K562 (cell line): Measurements from ENCODE around the gene TGFB2. TPM values are rescaled to one million over a fixed set of nuclear protein-coding genes. Genes with fewer than 3 reads are reported as not detected.
A peak's percentile ranks its signal among the peaks of the same experiment; 100 is the strongest.

ENCODE experiments used
- CBX8 ChIP-seq: fragments of 200-600 bp; sonication (generic); IDR thresholded peaks from 2 replicates; pipeline ENCODE4 v1.6.1; 2012; ENCODE audit warnings: borderline replicate concordance, mixed run types, low read depth, mild to moderate bottlenecking, moderate library complexity, mixed read lengths, low read length, control low read depth, inconsistent platforms; ENCODE audit not compliant: poor library complexity, severe bottlenecking; ENCODE audit errors: extremely low read depth
- DDX20 ChIP-seq: fragments of 450-650 bp; IDR thresholded peaks from 2 replicates; pipeline ENCODE4 v1.6.1; 2016; ENCODE audit warnings: missing genetic modification characterization, low read depth, mild to moderate bottlenecking, missing compliant biosample characterization, moderate library complexity
- EP300 ChIP-seq: IDR thresholded peaks from 2 replicates; pipeline ENCODE4 v1.6.1; 2012; ENCODE audit warnings: low read length, improper control_type of control experiment
- EP400 ChIP-seq: fragments of 450-650 bp; IDR thresholded peaks from 2 replicates; pipeline ENCODE4 v1.6.1; 2017; ENCODE audit warnings: antibody characterized with exemption, mild to moderate bottlenecking, moderate library complexity
- FOXK1 ChIP-seq: sonication (generic); formaldehyde crosslinking; IDR thresholded peaks from 2 replicates; pipeline ENCODE4 v1.8.0; 2022; ENCODE audit warnings: missing genetic modification reagents, mild to moderate bottlenecking, borderline replicate concordance
- GTF2B ChIP-seq: IDR thresholded peaks from 2 replicates; pipeline ENCODE4 v1.6.1; 2011; ENCODE audit not compliant: insufficient read length; ENCODE audit errors: extremely low read depth
- HOMEZ ChIP-seq: fragments of 250-450 bp; sonication (Bioruptor Pico); IDR thresholded peaks from 2 replicates; pipeline ENCODE4 v1.4.0; 2020; ENCODE audit warnings: mild to moderate bottlenecking, moderate library complexity
- IRF1 ChIP-seq: sonication (generic); formaldehyde crosslinking; IDR thresholded peaks from 2 replicates; pipeline ENCODE4 v1.8.0; 2022; ENCODE audit warnings: missing genetic modification reagents, mild to moderate bottlenecking, borderline replicate concordance
- JUND ChIP-seq, 2 experiments: IDR thresholded peaks; 2 replicates in 1 of 2; 3 replicates in 1 of 2; pipeline ENCODE4 v1.6.1; 2011; ENCODE audit warnings: borderline replicate concordance in 2 of 2, low read depth in 2 of 2, low read length in 2 of 2, improper control_type of control experiment in 1 of 2, missing biosample characterization in 1 of 2, missing genetic modification characterization in 1 of 2, missing genetic modification reagents in 1 of 2
- NFIC ChIP-seq: fragments of 450-650 bp; IDR thresholded peaks from 2 replicates; pipeline ENCODE4 v1.6.1; 2017; ENCODE audit warnings: mild to moderate bottlenecking, inconsistent platforms
- NR2C1 ChIP-seq, 2 experiments: fragments of 450-650 bp; IDR thresholded peaks; 2 replicates each; pipeline ENCODE4 v1.6.1; 2017; ENCODE audit warnings: mild to moderate bottlenecking in 2 of 2, antibody characterized with exemption in 1 of 2, inconsistent platforms in 1 of 2, missing compliant biosample characterization in 1 of 2, missing genetic modification characterization in 1 of 2
- PPARD ChIP-seq: fragments of 250-450 bp; sonication (Bioruptor Pico); IDR thresholded peaks from 2 replicates; pipeline ENCODE4 v1.8.0; 2022; ENCODE audit warnings: inconsistent platforms, mild to moderate bottlenecking, moderate library complexity
- SAFB ChIP-seq: fragments of 200-400 bp; formaldehyde crosslinking; IDR thresholded peaks from 2 replicates; pipeline ENCODE4 v1.6.1; 2017; ENCODE audit warnings: low read depth, low read length, borderline replicate concordance
- SNRNP70 ChIP-seq: fragments of 200-400 bp; formaldehyde crosslinking; optimal IDR thresholded peaks from 2 replicates; pipeline ENCODE3; 2017; ENCODE audit warnings: low read depth, low read length
- VEZF1 ChIP-seq: fragments of 200-800 bp; sonication (Bioruptor generic); IDR thresholded peaks from 2 replicates; pipeline ENCODE4 v1.6.1; 2017; ENCODE audit warnings: missing genetic modification characterization, missing compliant biosample characterization
- ZNF584 ChIP-seq: fragments of 200-800 bp; sonication (Bioruptor generic); IDR thresholded peaks from 2 replicates; pipeline ENCODE4 v1.6.1; 2016; ENCODE audit warnings: low read depth, mild to moderate bottlenecking, missing genetic modification characterization, missing compliant biosample characterization
- polyA plus RNA-seq, 8 experiments: library from polyadenylated mRNA; depleted of rRNA in 4 of 8; stranded (reverse) in 5 of 8; unstranded in 3 of 8; fragments of >200 nt; fragmentation: Nextera tagmentation in 2 of 8; fragmentation: Illumina TruSeq in 1 of 8; extraction: Ambion mirVana in 2 of 8; extraction: Trizol in 1 of 8; gene quantifications; 2 replicates each; pipeline versions ENCODE4 v1.2.1 to v1.2.3, GENCODE V29; 2011 to 2014; ENCODE audit warnings: inconsistent platforms in 1 of 8, missing spikeins in 1 of 8
- total RNA-seq, 7 experiments: library from RNA; depleted of rRNA in 6 of 7; stranded (reverse); fragments of >200 nt in 6 of 7; fragmentation: Illumina TruSeq in 2 of 7; extraction: Trizol in 2 of 7; gene quantifications; 2 replicates each; pipeline versions ENCODE4 v1.2.1 to v1.2.3, GENCODE V29; 2011 to 2021; ENCODE audit warnings: low replicate concordance in 1 of 7

Gene TGFB2
- total and polyA plus RNA-seq, 9 of the 15 experiments (the other 6 are each of a cell fraction or from before 2014, with no cell fraction given): 0.03 to 0.41 (median 0.11) TPM; not detected in 3

GRCh38 chr1:218377143-218377660, 32.1 kb downstream of the TGFB2 start (continued):
- TF ChIP-seq NR2C1 (IDR thresholded peaks at IDR 0.05) (no peak), NR2C1 (tag; IDR thresholded peaks at IDR 0.05) (no peak), EP400 (no peak), NFIC (no peak), DDX20 (tag) (no peak), EP300 (no peak), ZNF584 (CRISPR knock-in tag) (no peak), PPARD (no peak), HOMEZ (CRISPR knock-in tag) (no peak), FOXK1 (CRISPR knock-in tag) (no peak), SNRNP70 (no peak), VEZF1 (CRISPR knock-in tag) (peak; percentile 17; the same call in 1 of the 2 replicates), GTF2B (no peak), CBX8 (no peak), IRF1 (CRISPR knock-in tag) (no peak), SAFB (no peak), JUND (IDR thresholded peaks at IDR 0.05; ENCODE audit: borderline replicate concordance, low read depth, low read length) (peak; percentile 61; the same call in 1 of the 2 replicates), JUND (tag; IDR thresholded peaks at IDR 0.05; ENCODE audit: borderline replicate concordance, low read depth, low read length) (0 out of 3 replicates have a peak, but pooled peaks have one; percentile 51)
